CD4-positive, alpha-beta T cell treated with Interferon alpha-2 for 1 hour (primary cell): ENCODE data around the gene TAOK1.
"Not testable (repeated sequence)": the region's sequence is repeated elsewhere in the genome, so short reads cannot be mapped to it uniquely, and the experiment has no call there.

Experiments
- DNase-seq, 2 donors: peaks; one replicate each; pipeline ENCODE4 v3.0.0-alpha.2; 2020 to 2022

The TAOK1 gene

GRCh38 chr17:29449865-29450671, 59.9 kb downstream of the TAOK1 start:
- DNase-seq = no peak

- no peak for DNase-seq
Measured at GRCh38 chr17:29451121-29451742, 61.1 kb downstream of the TAOK1 start.

GRCh38 chr17:29458066-29458465, 67.9 kb downstream of the TAOK1 start:
- DNase-seq = no peak

GRCh38 chr17:29461483-29462206, 71.5 kb downstream of the TAOK1 start:
- DNase-seq = no peak

- DNase-seq = no peak
Measured at GRCh38 chr17:29469276-29469675, 79.1 kb downstream of the TAOK1 start.

- not testable (repeated sequence) for DNase-seq
Measured at GRCh38 chr17:29473437-29473836, 83.3 kb downstream of the TAOK1 start.

GRCh38 chr17:29474297-29474696, 84.1 kb downstream of the TAOK1 start:
- no peak for DNase-seq

- no peak for DNase-seq
Measured at GRCh38 chr17:29475891-29476290, 85.7 kb downstream of the TAOK1 start.

GRCh38 chr17:29480249-29480928, 90.2 kb downstream of the TAOK1 start:
- DNase-seq = not testable (repeated sequence)

- no peak for DNase-seq
Measured at GRCh38 chr17:29483503-29483902, 93.3 kb downstream of the TAOK1 start.

- no peak for DNase-seq
Measured at GRCh38 chr17:29495011-29495410, 104.8 kb downstream of the TAOK1 start.

GRCh38 chr17:29504711-29505110, 114.5 kb downstream of the TAOK1 start:
- no peak for DNase-seq

- DNase-seq = no peak
Measured at GRCh38 chr17:29505836-29506235, 115.7 kb downstream of the TAOK1 start.

- DNase-seq = no peak
Measured at GRCh38 chr17:29510953-29511352, 120.8 kb downstream of the TAOK1 start.

- DNase-seq = no peak
Measured at GRCh38 chr17:29514792-29515191, 124.6 kb downstream of the TAOK1 start.

GRCh38 chr17:29518359-29518758, 128.2 kb downstream of the TAOK1 start:
- DNase-seq = no peak

GRCh38 chr17:29524692-29525091, 134.5 kb downstream of the TAOK1 start:
- no peak for DNase-seq

GRCh38 chr17:29526322-29526721, 136.2 kb downstream of the TAOK1 start:
- no peak for DNase-seq

- DNase-seq = no peak
Measured at GRCh38 chr17:29533976-29534375, 143.8 kb downstream of the TAOK1 start.

- DNase-seq = no peak
Measured at GRCh38 chr17:29544066-29544465, 153.9 kb downstream of the TAOK1 start.

- no peak for DNase-seq
Measured at GRCh38 chr17:29546085-29546484, 155.9 kb downstream of the TAOK1 start.

- no peak for DNase-seq
Measured at GRCh38 chr17:29546830-29547229, 156.7 kb downstream of the TAOK1 start.
